GM23248 (cell line): Measurements from ENCODE around the gene KBTBD13.

ENCODE experiments used
- EZH2 ChIP-seq: fragments of 200-600 bp; sonication (generic); IDR thresholded peaks from 2 replicates; pipeline ENCODE4 v1.6.1; 2018; ENCODE audit warnings: antibody characterized with exemption, mild to moderate bottlenecking; ENCODE audit not compliant: insufficient read depth, poor library complexity, severe bottlenecking
- EZH2phosphoT487 ChIP-seq: fragments of 200-600 bp; sonication (generic); IDR thresholded peaks from 2 replicates; pipeline ENCODE4 v1.6.1; 2018; ENCODE audit warnings: antibody characterized with exemption, moderate library complexity, mild to moderate bottlenecking, low read depth; ENCODE audit not compliant: insufficient read depth

DNA sequence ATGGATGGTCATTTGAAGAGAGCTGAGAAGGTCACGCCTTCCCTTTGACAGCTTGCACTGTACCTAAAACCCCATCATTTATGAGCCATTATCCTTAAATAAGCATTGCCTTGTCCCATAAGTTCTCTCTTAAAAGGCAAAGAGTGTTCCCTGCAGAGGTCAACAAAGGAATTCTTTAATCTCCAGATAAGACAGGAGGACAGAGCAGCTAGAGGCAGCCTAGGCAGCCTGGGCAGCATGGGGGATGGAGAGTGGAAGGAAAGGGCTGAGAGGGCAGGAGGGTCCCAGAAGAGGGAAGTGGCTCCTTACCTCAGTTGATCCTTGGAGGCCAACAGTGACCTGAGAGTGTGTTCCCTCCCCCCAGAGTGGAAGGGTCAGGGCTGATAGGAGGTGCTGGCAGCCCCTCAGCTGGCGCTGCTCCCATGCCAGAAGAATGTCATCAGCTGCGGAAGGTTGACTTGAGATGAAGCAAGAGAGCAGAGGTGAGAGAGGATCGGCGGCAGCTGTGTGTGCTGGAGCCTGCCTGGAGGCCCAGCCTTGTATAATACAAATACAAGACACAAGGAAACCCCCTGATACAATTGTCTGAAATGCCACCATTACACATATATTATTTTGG, 12.8 kb downstream of the KBTBD13 start:
- TF ChIP-seq EZH2 (no peak), EZH2phosphoT487 (no peak)
